H1 (cell line): Measurements from ENCODE around the gene TBX6. TPM values are rescaled to one million over a fixed set of nuclear protein-coding genes. Genes with fewer than 3 reads are reported as not detected.
A peak's percentile ranks its signal among the peaks of the same experiment; 100 is the strongest.

Experiments
- CTCF ChIA-PET: fragments of 300-600 bp; sonication (Branson Sonifier 250); formaldehyde crosslinking; loops from one replicate; lab custom pipeline; 2021; ENCODE audit not compliant: partially characterized antibody; lab: Charles Lee
- POLR2A ChIA-PET: fragments of 300-600 bp; sonication (Branson Sonifier 250); formaldehyde crosslinking; loops from one replicate; lab custom pipeline; 2021; ENCODE audit warnings: inconsistent platforms; ENCODE audit not compliant: partially characterized antibody; lab: Charles Lee
- DNase-seq, 2 experiments: peaks; one replicate each; pipeline versions ENCODE4 v3.0.0 to v3.0.0-alpha.2; 2010 to 2022; ENCODE audit warnings: low spot score in 2 of 2, low read depth in 1 of 2, mixed read lengths in 1 of 2
- FAIRE-seq: peaks from 2 replicates; lab custom pipeline; 2011; peaks lifted over from hg19 to GRCh38; lab: Jason Lieb, UNC
- H2AFZ ChIP-seq: 2 replicates; pipeline ENCODE4 v1.8.1; 2012; ENCODE audit warnings: low read length, inconsistent platforms
- H2AK5ac ChIP-seq: 2 replicates; pipeline ENCODE4 v1.6.1; 2013; ENCODE audit warnings: low read depth, low read length
- H2BK120ac ChIP-seq: replicated peaks from 2 replicates; pipeline ENCODE3; 2013; ENCODE audit warnings: low read depth, low read length, inconsistent platforms
- H2BK12ac ChIP-seq: 2 replicates; pipeline ENCODE4 v1.6.1; 2013; ENCODE audit warnings: low read depth, low read length
- H2BK15ac ChIP-seq: 2 replicates; pipeline ENCODE4 v1.6.1; 2013; ENCODE audit warnings: low read length
- H2BK20ac ChIP-seq: 2 replicates; pipeline ENCODE4 v1.6.1; 2013; ENCODE audit warnings: low read length
- H2BK5ac ChIP-seq: 2 replicates; pipeline ENCODE4 v1.6.1; 2013; ENCODE audit warnings: low read depth, low read length
- H3K14ac ChIP-seq: 2 replicates; pipeline ENCODE4 v1.6.1; 2013; ENCODE audit warnings: inconsistent platforms; ENCODE audit not compliant: insufficient read length
- H3K18ac ChIP-seq: 2 replicates; pipeline ENCODE4 v1.6.1; 2013; ENCODE audit warnings: low read length; ENCODE audit errors: extremely low read depth
- H3K23ac ChIP-seq: 2 replicates; pipeline ENCODE4 v1.6.1; 2013; ENCODE audit warnings: inconsistent platforms; ENCODE audit not compliant: insufficient read length
- H3K23me2 ChIP-seq: 2 replicates; pipeline ENCODE4 v1.6.1; 2013; ENCODE audit warnings: low read depth, low read length
- H3K27ac ChIP-seq: 2 replicates; pipeline ENCODE4 v1.6.1; 2011; ENCODE audit warnings: low read depth, low read length, inconsistent platforms
- H3K27me3 ChIP-seq, 4 experiments: replicated peaks in 1 of 4; 1 replicate in 1 of 4; 2 replicates in 3 of 4; pipeline versions ENCODE4 v1.6.1 to v1.8.1; 2011 to 2013; ENCODE audit warnings: low read length in 3 of 4, mild to moderate bottlenecking in 3 of 4, inconsistent platforms in 2 of 4, mixed read lengths in 2 of 4, moderate library complexity in 1 of 4; ENCODE audit not compliant: control insufficient read depth in 3 of 4, insufficient read depth in 3 of 4; ENCODE audit errors: extremely low read depth in 1 of 4
- H3K36me3 ChIP-seq, 4 experiments: 2 replicates each; pipeline versions ENCODE4 v1.6.1 to v1.8.1; 2011 to 2013; ENCODE audit warnings: mild to moderate bottlenecking in 4 of 4, low read length in 3 of 4, moderate library complexity in 2 of 4, control low read depth in 1 of 4, inconsistent platforms in 1 of 4; ENCODE audit not compliant: insufficient read depth in 4 of 4, control insufficient read depth in 2 of 4
- H3K4ac ChIP-seq: replicated peaks from 2 replicates; pipeline ENCODE3; 2013; ENCODE audit warnings: low read length, low read depth, mixed read lengths, inconsistent platforms; ENCODE audit not compliant: insufficient read length
- H3K4me1 ChIP-seq, 4 experiments: replicated peaks in 1 of 4; 1 replicate in 1 of 4; 2 replicates in 3 of 4; pipeline versions ENCODE4 v1.6.1 to v1.8.1; 2011 to 2013; ENCODE audit warnings: low read length in 3 of 4, inconsistent platforms in 2 of 4, mixed read lengths in 1 of 4; ENCODE audit not compliant: insufficient read depth in 4 of 4, control insufficient read depth in 3 of 4
- H3K4me2 ChIP-seq, 2 experiments: 2 replicates each; pipeline versions ENCODE4 v1.6.1 to v1.8.1; 2011 to 2013; ENCODE audit warnings: low read depth in 2 of 2, low read length in 2 of 2, control low read depth in 1 of 2, inconsistent platforms in 1 of 2, mild to moderate bottlenecking in 1 of 2; ENCODE audit not compliant: insufficient read depth in 1 of 2
- H3K4me3 ChIP-seq, 4 experiments: fragments of 200-600, 300-600 bp in 1 of 4; sonication (generic), shearing (Covaris generic), sonication (Bioruptor Twin) in 1 of 4; 2 replicates each; pipeline versions ENCODE4 v1.5.1 to v1.8.1; 2011 to 2016; ENCODE audit warnings: low read length in 4 of 4, low read depth in 3 of 4, control low read depth in 2 of 4, inconsistent platforms in 2 of 4, mild to moderate bottlenecking in 2 of 4, mixed read lengths in 1 of 4, moderate library complexity in 1 of 4; ENCODE audit not compliant: insufficient read depth in 2 of 4; ENCODE audit errors: extremely low read depth in 1 of 4
- H3K56ac ChIP-seq: replicated peaks from 2 replicates; pipeline ENCODE3; 2013; ENCODE audit warnings: low read depth, mild to moderate bottlenecking, mixed read lengths, low read length, inconsistent platforms; ENCODE audit not compliant: insufficient read length
- H3K79me1 ChIP-seq: 2 replicates; pipeline ENCODE4 v1.6.1; 2013; ENCODE audit warnings: low read depth, low read length, control low read depth
- H3K79me2 ChIP-seq, 2 experiments: 2 replicates each; pipeline versions ENCODE4 v1.6.1 to v1.8.1; 2012 to 2013; ENCODE audit warnings: low read length in 2 of 2, mild to moderate bottlenecking in 2 of 2, inconsistent platforms in 1 of 2; ENCODE audit not compliant: insufficient read depth in 2 of 2, control insufficient read depth in 1 of 2
- H3K9ac ChIP-seq, 4 experiments: replicated peaks in 1 of 4; 1 replicate in 1 of 4; 2 replicates in 3 of 4; pipeline versions ENCODE4 v1.6.1 to v1.8.1; 2011 to 2013; ENCODE audit warnings: low read depth in 3 of 4, low read length in 3 of 4, control low read depth in 2 of 4, mild to moderate bottlenecking in 2 of 4, moderate library complexity in 2 of 4, inconsistent platforms in 1 of 4; ENCODE audit errors: extremely low read depth in 1 of 4
- H3K9me3 ChIP-seq, 2 experiments: 2 replicates each; pipeline versions ENCODE4 v1.6.1 to v1.8.1; 2012 to 2013; ENCODE audit warnings: mild to moderate bottlenecking in 2 of 2, moderate library complexity in 2 of 2, control low read depth in 1 of 2, inconsistent platforms in 1 of 2, low read depth in 1 of 2, low read length in 1 of 2, mixed read lengths in 1 of 2; ENCODE audit not compliant: insufficient read depth in 2 of 2
- H4K20me1 ChIP-seq, 2 experiments: replicated peaks in 1 of 2; 2 replicates each; pipeline versions ENCODE3 to v1.8.1; 2011 to 2013; ENCODE audit warnings: inconsistent platforms in 2 of 2, low read length in 2 of 2, mild to moderate bottlenecking in 1 of 2; ENCODE audit not compliant: insufficient read depth in 2 of 2, control insufficient read depth in 1 of 2
- H4K5ac ChIP-seq: 2 replicates; pipeline ENCODE4 v1.6.1; 2013; ENCODE audit warnings: low read length, low read depth, mixed read lengths, inconsistent platforms; ENCODE audit not compliant: insufficient read length
- H4K8ac ChIP-seq: 2 replicates; pipeline ENCODE4 v1.8.0; 2013; ENCODE audit warnings: mild to moderate bottlenecking, moderate library complexity, low read length, inconsistent platforms; ENCODE audit not compliant: insufficient read depth; ENCODE audit errors: extremely low read depth
- H4K91ac ChIP-seq: replicated peaks from 2 replicates; pipeline ENCODE3; 2013; ENCODE audit warnings: low read length, mixed read lengths, inconsistent platforms; ENCODE audit not compliant: insufficient read length
- CHD2 ChIP-seq: IDR thresholded peaks from 2 replicates; pipeline ENCODE4 v1.6.1; 2012; ENCODE audit warnings: low read length, improper control_type of control experiment
- FOSL1 ChIP-seq: IDR thresholded peaks from 2 replicates; pipeline ENCODE4 v1.6.1; 2011; ENCODE audit warnings: mild to moderate bottlenecking, low read depth, low read length, moderate library complexity; ENCODE audit not compliant: insufficient read depth
- HDAC6 ChIP-seq: IDR thresholded peaks from one replicate; pipeline ENCODE4 v1.7.1; 2012; ENCODE audit warnings: low read depth, mild to moderate bottlenecking, inconsistent platforms, low read length, moderate library complexity
- JUN ChIP-seq: IDR thresholded peaks from 2 replicates; pipeline ENCODE4 v1.6.1; 2011; ENCODE audit warnings: low read depth, mild to moderate bottlenecking, improper control_type of control experiment, low read length
- RBBP5 ChIP-seq: IDR thresholded peaks from 2 replicates; pipeline ENCODE4 v1.7.1; 2012; ENCODE audit warnings: low read depth, mild to moderate bottlenecking, inconsistent platforms, low read length, moderate library complexity, borderline replicate concordance
- RFX5 ChIP-seq: IDR thresholded peaks from 2 replicates; pipeline ENCODE4 v1.6.1; 2011; ENCODE audit warnings: low read depth, low read length, improper control_type of control experiment, borderline replicate concordance
- SIX5 ChIP-seq: IDR thresholded peaks from 2 replicates; pipeline ENCODE4 v1.6.1; 2011; ENCODE audit warnings: mild to moderate bottlenecking, low read depth, low read length
- SP1 ChIP-seq: IDR thresholded peaks from 2 replicates; pipeline ENCODE4 v1.6.1; 2011; ENCODE audit warnings: low read depth, low read length
- SP2 ChIP-seq: IDR thresholded peaks from 2 replicates; pipeline ENCODE4 v1.6.1; 2012; ENCODE audit warnings: mild to moderate bottlenecking, low read length, inconsistent platforms
- SUZ12 ChIP-seq: fragments of 200-600 bp; sonication (generic); IDR thresholded peaks from 2 replicates; pipeline ENCODE4 v1.6.1; 2012; ENCODE audit warnings: mild to moderate bottlenecking, inconsistent platforms, low read length, moderate library complexity, mixed read lengths
- TAF1 ChIP-seq: IDR thresholded peaks from 2 replicates; pipeline ENCODE4 v1.6.1; 2011; ENCODE audit warnings: mild to moderate bottlenecking, low read depth, low read length
- TCF12 ChIP-seq: IDR thresholded peaks from 2 replicates; pipeline ENCODE4 v1.6.1; 2011; ENCODE audit warnings: low read depth, mild to moderate bottlenecking, low read length
- TEAD4 ChIP-seq: IDR thresholded peaks from 2 replicates; pipeline ENCODE4 v1.6.1; 2012; ENCODE audit warnings: low read depth, low read length, inconsistent platforms, mixed read lengths
- WGBS, 2 experiments: shearing (Covaris generic) in 1 of 2; methylation state at CpG; one replicate each; pipeline versions ENCODE4 v1.1.6 to v1.1.7; 2013 to 2015; ENCODE audit warnings: low lambda C conversion rate in 2 of 2, mixed read lengths in 2 of 2, inconsistent platforms in 1 of 2, low coverage in 1 of 2, missing lambda C conversion rate in 1 of 2; ENCODE audit not compliant: insufficient replicate concordance in 2 of 2, insufficient coverage in 1 of 2, insufficient read length in 1 of 2; ENCODE audit errors: extremely low coverage in 1 of 2, missing lambda C conversion rate in 1 of 2; 5-methylcytosine and 5-hydroxymethylcytosine counted together
- polyA plus RNA-seq, 7 experiments: library from polyadenylated mRNA; depleted of rRNA in 3 of 7; stranded (reverse) in 5 of 7; unstranded in 2 of 7; fragments of >200 nt in 5 of 7; fragments of 200-250 nt in 2 of 7; gene quantifications; 1 replicate in 5 of 7; 2 replicates in 1 of 7; 4 replicates in 1 of 7; pipeline versions ENCODE4 v1.2.1 to v1.2.3, GENCODE V29; 2011 to 2013; ENCODE audit warnings: missing spikeins in 2 of 7, mixed read lengths in 2 of 7
- total RNA-seq: library from RNA; stranded (reverse); fragmentation: NEBNext Ultra II Directional; extraction: Animal tissue kit (Norgen Biotek cat#: 25700); gene quantifications from 2 replicates; pipeline ENCODE4 v1.2.1, GENCODE V29; 2021
- TF ChIP-seq, protein P1 (sequence below): IDR thresholded peaks from 2 replicates; pipeline ENCODE4 v1.6.1; 2012; ENCODE audit warnings: inconsistent platforms

The TBX6 gene
- total and polyA plus RNA-seq, 2 of the 8 experiments (the other 6 are each of a cell fraction or from before 2014, with no cell fraction given) = 2.2 to 2.8 TPM

DNA sequence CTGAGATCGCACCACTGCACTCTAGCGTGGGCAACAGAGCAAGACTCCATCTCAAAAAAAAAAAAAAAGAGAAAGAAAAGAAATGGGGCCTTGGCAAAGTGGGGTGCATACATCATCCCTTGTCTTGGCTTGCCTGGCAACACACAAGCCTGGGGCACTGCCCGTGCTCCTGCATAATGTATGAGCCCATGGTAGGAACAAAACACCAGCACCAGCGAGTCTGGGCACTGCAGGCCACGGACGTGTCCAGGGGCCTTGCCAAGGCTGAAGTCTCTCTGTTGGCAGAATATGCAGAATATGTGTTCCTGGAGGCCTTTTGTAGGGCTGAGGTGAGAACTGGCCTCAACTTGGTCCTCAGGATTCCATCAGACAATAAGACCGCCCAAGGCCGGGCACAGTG is 41.9 kb downstream of the TBX6 start:
- Histone ChIP-seq H3K27me3 (peaks cover 0 to 9% (median 2%) of the 10 kb centered on the region in 4 experiments; a peak in 2 of 7 replicates), H2AFZ (no peak overlapping the region), H2BK12ac (no peak overlapping the region), H3K23me2 (peaks cover 13% of the 10 kb centered on the region), H3K4me2 (no peak overlapping the region), H3K36me3 (no peaks in the 10 kb centered on the region), H3K4me3 (no peak overlapping the region), H4K20me1 (peaks cover 0 to 5% of the 10 kb centered on the region in 2 experiments), H3K9ac (no peak overlapping the region), H3K4me1 (peaks cover 0 to 4% (median 2%) of the 10 kb centered on the region in 4 experiments; a peak in 3 of 7 replicates), H3K4ac (no peak overlapping the region), H3K14ac (no peak overlapping the region), H2BK15ac (no peak overlapping the region), H2BK120ac (no peak overlapping the region), H3K79me1 (peaks cover 3% of the 10 kb centered on the region; the same call in 1 of the 2 replicates), H3K23ac (no peak overlapping the region), H3K9me3 (no peaks in the 10 kb centered on the region), H3K18ac (no peak overlapping the region), H3K56ac (no peak overlapping the region), H4K91ac (no peak overlapping the region), H4K5ac (no peak overlapping the region), H4K8ac (peak overlapping the region; percentile 64; the same call in 1 of the 2 replicates), H2BK20ac (no peak overlapping the region), H2BK5ac (no peak overlapping the region), H2AK5ac (no peak overlapping the region), H3K27ac (no peak overlapping the region), H3K79me2 (no peaks in the 10 kb centered on the region)
- CTCF ChIA-PET = interaction anchor here (1.7 to 6.1 kb wide), 2 partner anchors 12 to 18 kb away, joined by 3 to 23 read pairs; partner anchors contain the start of gene TLCD3B
- FAIRE-seq (no peak), DNase-seq (no peak)
- POLR2A ChIA-PET = no interaction called here
- no peak for TF ChIP-seq SUZ12
- no peak for TF ChIP-seq TCF12
- no peak for TF ChIP-seq JUN
- no peak for TF ChIP-seq TEAD4
- TF ChIP-seq RFX5 = no peak
- no peak for TF ChIP-seq TAF1
- no peak for TF ChIP-seq SP2
- TF ChIP-seq CHD2 = no peak
- no peak for TF ChIP-seq SP1
- TF ChIP-seq, protein P1, sequence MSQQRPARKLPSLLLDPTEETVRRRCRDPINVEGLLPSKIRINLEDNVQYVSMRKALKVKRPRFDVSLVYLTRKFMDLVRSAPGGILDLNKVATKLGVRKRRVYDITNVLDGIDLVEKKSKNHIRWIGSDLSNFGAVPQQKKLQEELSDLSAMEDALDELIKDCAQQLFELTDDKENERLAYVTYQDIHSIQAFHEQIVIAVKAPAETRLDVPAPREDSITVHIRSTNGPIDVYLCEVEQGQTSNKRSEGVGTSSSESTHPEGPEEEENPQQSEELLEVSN = no peak
- TF ChIP-seq SIX5 = no peak
- no peak for TF ChIP-seq HDAC6
- no peak for TF ChIP-seq FOSL1
- no peak for TF ChIP-seq RBBP5
- 88% methylated on average over 8 of the region's 8 CpGs; no CpG with 5 or more reads in 1 of the 2 experiments for WGBS, 2 experiments
